NCI-H526 treated with DMSO at 0.1 percent for 48 hours (cell line): Measurements from ENCODE around the gene DNAH3.
"Not testable (repeated sequence)": the region's sequence is repeated elsewhere in the genome, so short reads cannot be mapped to it uniquely, and the experiment has no call there.

Experiments
- DNase-seq: peaks from one replicate; lab custom pipeline; 2025; lab: John Stamatoyannopoulos, UW

The DNAH3 gene

GRCh38 chr16:21128991-21129390 lies 21.7 kb downstream of the DNAH3 start:
- DNase-seq: no peak

GRCh38 chr16:21126518-21126917 lies 24.1 kb downstream of the DNAH3 start:
- DNase-seq: no peak

- no peak for DNase-seq
Observed at GRCh38 chr16:21125191-21125590, 25.5 kb downstream of the DNAH3 start.

GRCh38 chr16:21120976-21121520 lies 29.6 kb downstream of the DNAH3 start:
- DNase-seq: no peak

GRCh38 chr16:21117567-21117966 lies 33.1 kb downstream of the DNAH3 start:
- no peak for DNase-seq

- no peak for DNase-seq
Observed at GRCh38 chr16:21116148-21116693, 34.4 kb downstream of the DNAH3 start.

GRCh38 chr16:21115551-21115950 lies 35.1 kb downstream of the DNAH3 start:
- DNase-seq: not testable (repeated sequence)

- DNase-seq: no peak
Observed at GRCh38 chr16:21103941-21104860, 46.4 kb downstream of the DNAH3 start.

GRCh38 chr16:21101631-21102420 lies 48.8 kb downstream of the DNAH3 start:
- DNase-seq: no peak

- no peak for DNase-seq
Observed at GRCh38 chr16:21100447-21100846, 50.2 kb downstream of the DNAH3 start.

- DNase-seq: no peak
Observed at GRCh38 chr16:21097151-21097550, 53.5 kb downstream of the DNAH3 start.

GRCh38 chr16:21094719-21095118 lies 55.9 kb downstream of the DNAH3 start:
- not testable (repeated sequence) for DNase-seq

- DNase-seq: no peak
Observed at GRCh38 chr16:21092951-21093350, 57.7 kb downstream of the DNAH3 start.

- no peak for DNase-seq
Observed at GRCh38 chr16:21088646-21089538, 61.8 kb downstream of the DNAH3 start.

GRCh38 chr16:21088143-21088542 lies 62.5 kb downstream of the DNAH3 start:
- DNase-seq: no peak

GRCh38 chr16:21084631-21085225 lies 65.9 kb downstream of the DNAH3 start:
- no peak for DNase-seq

GRCh38 chr16:21083729-21084268 lies 66.8 kb downstream of the DNAH3 start:
- DNase-seq: peak; percentile 32

- no peak for DNase-seq
Observed at GRCh38 chr16:21081329-21081728, 69.3 kb downstream of the DNAH3 start.

GRCh38 chr16:21078563-21078962 lies 72.1 kb downstream of the DNAH3 start:
- no peak for DNase-seq

GRCh38 chr16:21076186-21076883 lies 74.3 kb downstream of the DNAH3 start:
- DNase-seq: no peak
